Sigmoid colon (tissue), 7 donors: ENCODE results near the gene LMO7. TPM values are rescaled to one million over a fixed set of nuclear protein-coding genes. Genes with fewer than 3 reads are reported as not detected.

Source experiments
- DNase-seq: peaks from one replicate; pipeline ENCODE4 v3.0.0-alpha.2; 2019
- H3K27ac ChIP-seq, 4 donors: fragments of 200-600 bp; sonication (generic); one replicate each; pipeline ENCODE4 v1.5.1; 2016 to 2019; ENCODE audit warnings: mild to moderate bottlenecking in 1 of 4
- H3K27me3 ChIP-seq, 3 donors: fragments of 200-600 bp; sonication (generic); one replicate each; pipeline ENCODE4 v1.5.1; 2019; ENCODE audit warnings: mild to moderate bottlenecking in 1 of 3
- H3K36me3 ChIP-seq, 4 donors: fragments of 200-600 bp; sonication (generic); one replicate each; pipeline ENCODE4 v1.5.1; 2016 to 2019
- H3K4me1 ChIP-seq, 4 donors: fragments of 200-600 bp; sonication (generic); one replicate each; pipeline ENCODE4 v1.5.1; 2017 to 2019
- H3K4me3 ChIP-seq, 4 donors: fragments of 200-600 bp; sonication (generic); one replicate each; pipeline ENCODE4 v1.5.1; 2017 to 2019; ENCODE audit warnings: mild to moderate bottlenecking in 2 of 4, moderate library complexity in 1 of 4
- H3K9me3 ChIP-seq, 4 donors: fragments of 200-600 bp in 3 of 4; sonication (generic) in 3 of 4; one replicate each; pipeline versions ENCODE4 v1.5.1 to v1.6.1; 2013 to 2019
- CTCF ChIP-seq, 4 experiments: fragments of 450-650 bp in 3 of 4; fragments of 200-600 bp in 1 of 4; IDR thresholded peaks; one replicate each; pipeline ENCODE4 v1.5.1; 2016 to 2019; ENCODE audit warnings: antibody characterized with exemption in 4 of 4, mild to moderate bottlenecking in 3 of 4, moderate library complexity in 2 of 4
- EP300 ChIP-seq, 4 donors: sonication (generic); formaldehyde crosslinking; IDR thresholded peaks; one replicate each; pipeline ENCODE4 v1.6.1; 2017; ENCODE audit warnings: antibody characterized with exemption in 4 of 4
- POLR2A ChIP-seq, 2 donors: fragments of 450-650 bp; IDR thresholded peaks; one replicate each; pipeline ENCODE4 v1.6.1; 2016; ENCODE audit warnings: antibody characterized with exemption in 2 of 2, mild to moderate bottlenecking in 2 of 2, moderate library complexity in 2 of 2
- POLR2AphosphoS5 ChIP-seq, 4 donors: sonication (generic); formaldehyde crosslinking; IDR thresholded peaks; one replicate each; pipeline ENCODE4 v1.6.1; 2017; ENCODE audit warnings: antibody characterized with exemption in 4 of 4
- WGBS, 2 donors: extraction: QIAGEN DNeasy Blood & Tissue Kit; methylation state at CpG; one replicate each; pipeline ENCODE4 v1.1.7; 2013; 5-methylcytosine and 5-hydroxymethylcytosine counted together
- intact Hi-C: fragments of 100-400 bp; cut with DNase I; formaldehyde crosslinking; loops from one replicate; pipeline ENCODE4 v1.15.1; 2023
- polyA plus RNA-seq, 3 donors: library from polyadenylated mRNA; stranded (reverse); fragments of 200-250 nt; gene quantifications; one replicate each; pipeline ENCODE4 v1.2.3, GENCODE V29; 2013
- total RNA-seq, 4 donors: library from RNA; depleted of rRNA; stranded (reverse); fragments of >200 nt; gene quantifications; one replicate each; pipeline ENCODE4 v1.1.0, GENCODE V29; 2016
- donor health status: healthy with polysubstance abuse.
- donor health status: Bipolar disorder and iron deficiency.
- donor health status: healthy.

LMO7 gene
- total and polyA plus RNA-seq, 7 donors = 5.0 to 66.4 (median 19.4) TPM

DNA sequence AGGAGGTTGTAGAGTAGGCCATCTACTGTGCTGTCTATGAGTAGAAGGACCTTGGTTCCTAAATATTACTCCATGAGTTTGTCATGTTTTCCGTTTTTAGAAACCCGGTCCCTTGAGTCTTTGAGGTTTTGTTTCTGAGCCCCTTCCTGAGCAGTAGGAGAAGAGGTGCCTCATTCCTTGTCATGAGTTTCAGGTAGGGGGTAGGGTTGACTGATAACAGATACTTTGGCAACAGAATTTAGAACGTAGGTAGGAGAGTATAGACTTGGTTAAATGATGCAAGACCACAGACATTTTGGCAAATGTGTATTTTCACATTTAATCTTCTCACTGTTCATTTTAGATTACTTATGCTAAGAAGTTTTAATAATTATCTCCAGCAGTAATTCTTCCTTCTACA lies 24.6 kb downstream of the LMO7 start:
- WGBS, 2 donors = 85 to 92% methylated on average over 3 of the region's 3 CpGs
- Histone ChIP-seq H3K36me3 (no peaks in the 10 kb centered on the region), H3K4me1 (no peaks in the 10 kb centered on the region), H3K27ac (no peak overlapping the region), H3K4me3 (no peak overlapping the region), H3K9me3 (no peaks in the 10 kb centered on the region), H3K27me3 (no peaks in the 10 kb centered on the region)
- no peak for DNase-seq
- no peak for TF ChIP-seq EP300 (IDR thresholded peaks at IDR 0.05)
- TF ChIP-seq POLR2A (IDR thresholded peaks at IDR 0.05) = no peak
- no peak for TF ChIP-seq POLR2AphosphoS5 (IDR thresholded peaks at IDR 0.05)
- intact Hi-C loops = no loop called here

GRCh38 chr13:75661443-75661842 lies 25.3 kb downstream of the LMO7 start:
- no peak for DNase-seq
- Histone ChIP-seq H3K4me3 (no peak overlapping the region), H3K27me3 (no peaks in the 10 kb centered on the region), H3K9me3 (no peaks in the 10 kb centered on the region), H3K27ac (no peak overlapping the region), H3K36me3 (no peaks in the 10 kb centered on the region), H3K4me1 (no peaks in the 10 kb centered on the region)
- intact Hi-C loops = no loop called here
- 42 to 81% methylated on average over 4 of the region's 4 CpGs for WGBS, 2 donors
- TF ChIP-seq CTCF (IDR thresholded peaks at IDR 0.05) (no peak), POLR2AphosphoS5 (IDR thresholded peaks at IDR 0.05) (no peak), EP300 (IDR thresholded peaks at IDR 0.05) (no peak), POLR2A (IDR thresholded peaks at IDR 0.05) (no peak)

- no peak overlapping the region for H3K27ac ChIP-seq
- no peak overlapping the region for H3K4me3 ChIP-seq
- no peak for DNase-seq
- H3K4me1 ChIP-seq = no peaks in the 10 kb centered on the region
- H3K27me3 ChIP-seq = no peaks in the 10 kb centered on the region
- TF ChIP-seq EP300 (IDR thresholded peaks at IDR 0.05) (no peak), CTCF (IDR thresholded peaks at IDR 0.05) (no peak), POLR2A (IDR thresholded peaks at IDR 0.05) (no peak)
- intact Hi-C loops = no loop called here
- H3K9me3 ChIP-seq = no peaks in the 10 kb centered on the region
- WGBS, 2 donors = 72 to 78% methylated on average over 1 of the region's 1 CpG
- H3K36me3 ChIP-seq = no peaks in the 10 kb centered on the region
Observed at GRCh38 chr13:75666646-75667351, 30.7 kb downstream of the LMO7 start.

GRCh38 chr13:75669706-75670105 lies 33.6 kb downstream of the LMO7 start:
- Histone ChIP-seq H3K9me3 (no peaks in the 10 kb centered on the region), H3K36me3 (no peaks in the 10 kb centered on the region), H3K27ac (no peak overlapping the region), H3K4me1 (no peaks in the 10 kb centered on the region), H3K27me3 (no peaks in the 10 kb centered on the region), H3K4me3 (no peak overlapping the region)
- no peak for TF ChIP-seq POLR2A (IDR thresholded peaks at IDR 0.05)
- TF ChIP-seq CTCF (IDR thresholded peaks at IDR 0.05) = no peak
- TF ChIP-seq POLR2AphosphoS5 (IDR thresholded peaks at IDR 0.05) = no peak
- TF ChIP-seq EP300 (IDR thresholded peaks at IDR 0.05) = no peak
- DNase-seq = no peak
- intact Hi-C loops = no loop called here

DNA sequence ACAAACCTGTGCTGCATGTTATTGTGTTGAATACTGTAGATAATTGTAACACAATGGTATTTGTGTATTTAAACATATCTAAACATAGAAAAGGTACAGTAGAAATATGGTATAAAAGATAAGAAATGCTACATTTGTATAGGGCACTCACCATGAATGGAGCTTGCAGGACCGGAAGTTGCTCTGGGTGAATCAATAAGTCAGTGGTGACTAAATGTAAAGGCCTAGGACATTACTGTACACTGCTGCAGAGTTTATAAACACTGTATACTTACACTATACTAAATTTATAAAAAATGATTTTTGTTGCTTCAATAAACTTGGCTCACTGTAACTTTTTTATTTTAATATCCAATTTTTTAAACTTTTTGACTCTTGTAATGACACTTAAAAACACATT lies 34.4 kb downstream of the LMO7 start:
- Histone ChIP-seq H3K9me3 (no peaks in the 10 kb centered on the region), H3K4me1 (no peaks in the 10 kb centered on the region), H3K27ac (no peak overlapping the region), H3K27me3 (no peaks in the 10 kb centered on the region), H3K36me3 (no peaks in the 10 kb centered on the region), H3K4me3 (no peak overlapping the region)
- WGBS, 2 donors = 92 to 93% methylated on average over 1 of the region's 1 CpG
- no peak for DNase-seq
- no peak for TF ChIP-seq POLR2A (IDR thresholded peaks at IDR 0.05)
- no peak for TF ChIP-seq POLR2AphosphoS5 (IDR thresholded peaks at IDR 0.05)
- no peak for TF ChIP-seq EP300 (IDR thresholded peaks at IDR 0.05)
- no peak for TF ChIP-seq CTCF (IDR thresholded peaks at IDR 0.05)
- intact Hi-C loops = no loop called here
